PC-9 (cell line): ENCODE results near the gene GALNT8. TPM values are rescaled to one million over a fixed set of nuclear protein-coding genes. Genes with fewer than 3 reads are reported as not detected.

Experiments used
- BruUV-seq: library from RNA; stranded (reverse); fragments of 400-500 nt; replicated peaks from 2 replicates; lab custom pipeline; 2021; lab: Mats Ljungman, UMichigan
- CTCF ChIA-PET: fragments of 300-600 bp; sonication (Branson Sonifier 250); formaldehyde crosslinking; loops from one replicate; lab custom pipeline; 2022; ENCODE audit warnings: antibody characterized with exemption; lab: Charles Lee
- POLR2A ChIA-PET: fragments of 300-600 bp; sonication (Branson Sonifier 250); formaldehyde crosslinking; loops from one replicate; lab custom pipeline; 2022; ENCODE audit warnings: antibody characterized with exemption; ENCODE audit not compliant: unreplicated experiment; lab: Charles Lee
- DNase-seq, 2 experiments: peaks; one replicate each; pipeline versions ENCODE4 v3.0.0 to v3.0.0-alpha.2; 2015 to 2022; ENCODE audit warnings: mixed read lengths in 1 of 2
- H2AFZ ChIP-seq: fragments of 200-600 bp; sonication (generic); 2 replicates; pipeline ENCODE4 v1.8.1; 2017; ENCODE audit warnings: antibody characterized with exemption
- H3F3A ChIP-seq: fragments of 200-600 bp; sonication (generic); 2 replicates; pipeline ENCODE4 v1.8.1; 2017; ENCODE audit warnings: antibody characterized with exemption, mild to moderate bottlenecking, low read depth; ENCODE audit not compliant: insufficient read depth
- H3K27ac ChIP-seq: fragments of 200-600 bp; sonication (generic); 2 replicates; pipeline ENCODE4 v1.6.1; 2016; ENCODE audit warnings: mixed run types
- H3K27me3 ChIP-seq: fragments of 200-600 bp; sonication (generic); 2 replicates; pipeline ENCODE4 v1.6.1; 2016; ENCODE audit warnings: low read depth, mixed run types; ENCODE audit not compliant: insufficient read depth
- H3K36me3 ChIP-seq: fragments of 200-600 bp; sonication (generic); 2 replicates; pipeline ENCODE4 v1.6.1; 2016; ENCODE audit warnings: low read depth, mixed run types
- H3K4me1 ChIP-seq: fragments of 200-600 bp; sonication (generic); replicated peaks from 2 replicates; pipeline ENCODE4 v1.6.1; 2016; ENCODE audit warnings: mixed run types; ENCODE audit not compliant: insufficient read depth
- H3K4me2 ChIP-seq: fragments of 200-600 bp; sonication (generic); 2 replicates; pipeline ENCODE4 v1.6.1; 2017; ENCODE audit warnings: mixed run types
- H3K4me3 ChIP-seq: fragments of 200-600 bp; sonication (generic); 2 replicates; pipeline ENCODE4 v1.6.1; 2016; ENCODE audit warnings: mixed run types
- H3K79me2 ChIP-seq: fragments of 200-600 bp; sonication (generic); 2 replicates; pipeline ENCODE4 v1.6.1; 2017; ENCODE audit warnings: low read depth, mixed run types
- H3K9me2 ChIP-seq: fragments of 200-600 bp; sonication (generic); 2 replicates; pipeline ENCODE4 v1.8.1; 2017; ENCODE audit warnings: mild to moderate bottlenecking; ENCODE audit not compliant: insufficient read depth
- H3K9me3 ChIP-seq: fragments of 200-600 bp; sonication (generic); 2 replicates; pipeline ENCODE4 v1.8.1; 2016; ENCODE audit warnings: low read depth; ENCODE audit not compliant: insufficient read depth
- H4K20me1 ChIP-seq: fragments of 200-600 bp; sonication (generic); 2 replicates; pipeline ENCODE4 v1.8.1; 2017; ENCODE audit not compliant: insufficient read depth
- EZH2 ChIP-seq: fragments of 200-600 bp; sonication (generic); IDR thresholded peaks from 2 replicates; pipeline ENCODE4 v1.8.0; 2017; ENCODE audit warnings: antibody characterized with exemption, low read depth
- intact Hi-C: fragments of 100-400 bp; cut with micrococcal nuclease; formaldehyde crosslinking; loops from one replicate; pipeline ENCODE4 v1.10.0; 2022; ENCODE audit not compliant: unreplicated experiment
- total RNA-seq: library from RNA; stranded (reverse); gene quantifications from 2 replicates; pipeline ENCODE4 v1.2.3, GENCODE V29; 2021
- TF ChIP-seq, protein P1 (sequence below): fragments of 200-600 bp; sonication (generic); conservative IDR thresholded peaks from 2 replicates; pipeline ENCODE4 v1.6.1; 2017; ENCODE audit warnings: mixed run types, antibody characterized with exemption, mild to moderate bottlenecking, moderate library complexity

GALNT8 gene
- total RNA-seq, 1 experiment from 2014 or later, result not detected

DNA sequence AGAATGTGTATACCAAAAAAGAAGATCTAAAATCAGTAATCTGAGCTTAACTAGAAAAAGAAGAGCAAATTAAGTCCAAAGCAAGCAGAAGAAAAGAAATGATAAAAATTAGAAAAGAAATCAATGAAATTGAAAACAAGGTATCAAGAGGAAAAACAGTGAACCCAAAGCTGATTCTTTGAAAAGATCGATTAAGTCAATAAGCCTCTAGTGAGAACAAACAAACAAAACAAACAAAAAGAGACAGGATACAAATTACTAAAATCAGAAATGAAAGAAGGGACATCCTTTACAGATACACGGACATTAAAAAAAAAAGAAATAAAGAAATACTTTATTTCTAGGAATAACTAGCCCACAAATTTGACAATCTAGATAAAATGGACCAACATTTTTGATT, 12.9 kb upstream of the GALNT8 start:
- no peak for DNase-seq
- H2AFZ ChIP-seq, result no peak overlapping the region
- no peaks in the 10 kb centered on the region for H4K20me1 ChIP-seq
- intact Hi-C loops, result no loop called here
- no peak overlapping the region for H3K4me2 ChIP-seq
- H3K36me3 ChIP-seq, result no peaks in the 10 kb centered on the region
- no peaks in the 10 kb centered on the region for H3K79me2 ChIP-seq
- no TSS peak for BruUV-seq
- H3K27me3 ChIP-seq, result peaks cover 63% of the 10 kb centered on the region
- ChIA-PET POLR2A (no interaction called here), CTCF (interaction anchor here (0.6 kb wide), 1 partner anchor 131 kb away, joined by 3 read pairs; no protein-coding TSS in a partner anchor)
- H3K4me1 ChIP-seq, result no peaks in the 10 kb centered on the region
- H3F3A ChIP-seq, result no peaks in the 10 kb centered on the region
- no peak overlapping the region for H3K4me3 ChIP-seq
- H3K27ac ChIP-seq, result no peak overlapping the region
- no peaks in the 10 kb centered on the region for H3K9me3 ChIP-seq
- H3K9me2 ChIP-seq, result no peaks in the 10 kb centered on the region
- TF ChIP-seq EZH2, result no peak
- TF ChIP-seq, protein P1, sequence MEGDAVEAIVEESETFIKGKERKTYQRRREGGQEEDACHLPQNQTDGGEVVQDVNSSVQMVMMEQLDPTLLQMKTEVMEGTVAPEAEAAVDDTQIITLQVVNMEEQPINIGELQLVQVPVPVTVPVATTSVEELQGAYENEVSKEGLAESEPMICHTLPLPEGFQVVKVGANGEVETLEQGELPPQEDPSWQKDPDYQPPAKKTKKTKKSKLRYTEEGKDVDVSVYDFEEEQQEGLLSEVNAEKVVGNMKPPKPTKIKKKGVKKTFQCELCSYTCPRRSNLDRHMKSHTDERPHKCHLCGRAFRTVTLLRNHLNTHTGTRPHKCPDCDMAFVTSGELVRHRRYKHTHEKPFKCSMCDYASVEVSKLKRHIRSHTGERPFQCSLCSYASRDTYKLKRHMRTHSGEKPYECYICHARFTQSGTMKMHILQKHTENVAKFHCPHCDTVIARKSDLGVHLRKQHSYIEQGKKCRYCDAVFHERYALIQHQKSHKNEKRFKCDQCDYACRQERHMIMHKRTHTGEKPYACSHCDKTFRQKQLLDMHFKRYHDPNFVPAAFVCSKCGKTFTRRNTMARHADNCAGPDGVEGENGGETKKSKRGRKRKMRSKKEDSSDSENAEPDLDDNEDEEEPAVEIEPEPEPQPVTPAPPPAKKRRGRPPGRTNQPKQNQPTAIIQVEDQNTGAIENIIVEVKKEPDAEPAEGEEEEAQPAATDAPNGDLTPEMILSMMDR, result no peak

DNA sequence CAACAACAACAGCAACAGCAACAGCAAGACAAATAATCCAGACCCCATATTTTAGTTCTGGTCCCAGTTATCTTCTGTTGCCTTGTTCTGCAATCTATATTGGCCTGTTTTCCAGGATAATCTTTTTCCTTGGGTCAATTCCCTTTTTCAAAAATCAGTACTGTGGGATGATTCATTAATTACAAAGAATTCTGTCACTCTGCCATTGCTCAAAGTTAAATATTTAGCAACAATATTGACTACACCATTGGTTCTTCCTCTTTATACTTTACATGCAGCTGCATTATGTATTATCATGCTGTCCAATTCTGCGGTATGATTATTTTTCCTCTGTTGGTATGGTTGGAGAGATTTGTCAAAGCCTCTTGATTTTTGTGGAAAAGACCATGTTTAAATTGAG, 10.1 kb upstream of the GALNT8 start:
- no peaks in the 10 kb centered on the region for H3K36me3 ChIP-seq
- H3F3A ChIP-seq, result no peaks in the 10 kb centered on the region
- ChIA-PET CTCF (no interaction called here), POLR2A (no interaction called here)
- H3K9me3 ChIP-seq, result no peaks in the 10 kb centered on the region
- no peaks in the 10 kb centered on the region for H3K4me1 ChIP-seq
- no peaks in the 10 kb centered on the region for H4K20me1 ChIP-seq
- H2AFZ ChIP-seq, result no peak overlapping the region
- DNase-seq, result no peak
- H3K79me2 ChIP-seq, result no peaks in the 10 kb centered on the region
- H3K9me2 ChIP-seq, result no peaks in the 10 kb centered on the region
- no peak overlapping the region for H3K4me2 ChIP-seq
- no TSS peak for BruUV-seq
- H3K27ac ChIP-seq, result no peak overlapping the region
- intact Hi-C loops, result no loop called here
- peaks cover 81% of the 10 kb centered on the region for H3K27me3 ChIP-seq
- H3K4me3 ChIP-seq, result no peak overlapping the region
- no peak for TF ChIP-seq EZH2
- TF ChIP-seq, protein P1, result no peak

DNA sequence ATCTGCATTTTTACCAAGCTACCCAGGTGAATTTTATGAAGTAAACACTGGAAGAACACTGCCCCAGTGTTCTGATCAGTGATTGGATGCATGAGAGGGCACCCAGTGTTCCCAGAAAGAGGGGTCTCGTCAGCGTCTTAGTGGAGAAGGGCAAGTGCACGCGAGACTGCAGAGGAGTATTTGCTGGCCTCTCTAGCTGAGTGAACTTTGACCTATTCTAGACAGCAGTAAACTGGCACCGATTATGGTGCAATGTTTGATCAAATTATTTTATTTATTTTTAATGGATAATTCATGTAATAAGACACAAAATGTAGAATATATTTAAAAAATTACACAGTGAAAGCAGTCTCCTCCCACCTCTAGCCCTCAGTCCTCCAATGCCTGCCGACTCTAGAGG, 5.3 kb upstream of the GALNT8 start:
- Histone ChIP-seq H3K79me2 (no peaks in the 10 kb centered on the region), H3K4me3 (no peak overlapping the region), H3K4me2 (no peak overlapping the region), H2AFZ (no peak overlapping the region), H3K36me3 (no peaks in the 10 kb centered on the region), H3K9me2 (no peaks in the 10 kb centered on the region), H3K4me1 (no peaks in the 10 kb centered on the region), H3K9me3 (no peaks in the 10 kb centered on the region), H3F3A (no peaks in the 10 kb centered on the region), H3K27me3 (peaks cover 89% of the 10 kb centered on the region), H4K20me1 (no peaks in the 10 kb centered on the region), H3K27ac (no peak overlapping the region)
- POLR2A ChIA-PET, result no interaction called here
- CTCF ChIA-PET, result no interaction called here
- no TSS peak for BruUV-seq
- intact Hi-C loops, result no loop called here
- no peak for DNase-seq
- no peak for TF ChIP-seq EZH2
- TF ChIP-seq, protein P1, result no peak
